ENCODE data around the gene P2RY14.

Gene P2RY14

GRCh38 chr3:151236736-151237135 lies 41.6 kb downstream of the P2RY14 start:
- no peaks in the 10 kb centered on the region for H3K4me1 ChIP-seq (ENCODE audit: control insufficient read depth in 1 of 2, insufficient read depth in 2 of 2, low read length in 2 of 2)
- H3K23ac ChIP-seq (ENCODE audit: low read length), result no peak overlapping the region
- no peak overlapping the region for H3K27ac ChIP-seq (ENCODE audit: low read depth, low read length)
- peaks cover 3 to 5% of the 10 kb centered on the region in 2 experiments for H3K36me3 ChIP-seq (ENCODE audit: control insufficient read depth in 1 of 2, insufficient read depth in 2 of 2, low read length in 2 of 2)
- WGBS (ENCODE audit: extremely low coverage, insufficient coverage, insufficient read length), result no CpG with 5 or more reads among the region's 7 CpGs
- no peak overlapping the region for H3K14ac ChIP-seq (ENCODE audit: low read length)
- H3K4me3 ChIP-seq (ENCODE audit: low read depth, low read length), result no peak overlapping the region
- H3K27me3 ChIP-seq (ENCODE audit: insufficient read depth, low read length), result no peaks in the 10 kb centered on the region
- H4K12ac ChIP-seq (ENCODE audit: low read depth, low read length), result no peak overlapping the region
- H2AFZ ChIP-seq (ENCODE audit: insufficient read depth, low read length, poor library complexity), result no peak overlapping the region
- H3K4me2 ChIP-seq (ENCODE audit: low read length), result no peak overlapping the region
- no peak overlapping the region for H2BK5ac ChIP-seq (ENCODE audit: low read depth, low read length, poor library complexity)
- no peaks in the 10 kb centered on the region for H3K9me3 ChIP-seq (ENCODE audit: insufficient read depth, low read depth, low read length)
- H3K79me2 ChIP-seq (ENCODE audit: control insufficient read depth, insufficient read depth, low read length, poor library complexity), result no peaks in the 10 kb centered on the region
- H4K91ac ChIP-seq (ENCODE audit: low read depth, low read length), result no peak overlapping the region
- no peak overlapping the region for H2BK12ac ChIP-seq (ENCODE audit: low read length)
- no peak overlapping the region for H3K18ac ChIP-seq (ENCODE audit: low read length)
- no peak overlapping the region for H3K4ac ChIP-seq (ENCODE audit: low read depth, low read length)
- H2BK120ac ChIP-seq (ENCODE audit: insufficient read depth, low read length, poor library complexity), result no peak overlapping the region
- H4K8ac ChIP-seq (ENCODE audit: low read depth, low read length), result no peak overlapping the region
- no peak overlapping the region for H2AK5ac ChIP-seq (ENCODE audit: low read length)
- peak in 1 of 2 donors; percentile 28 for DNase-seq
- H3K79me1 ChIP-seq (ENCODE audit: low read length), result no peaks in the 10 kb centered on the region
- no peak overlapping the region for H3K9ac ChIP-seq (ENCODE audit: low read length)

DNA sequence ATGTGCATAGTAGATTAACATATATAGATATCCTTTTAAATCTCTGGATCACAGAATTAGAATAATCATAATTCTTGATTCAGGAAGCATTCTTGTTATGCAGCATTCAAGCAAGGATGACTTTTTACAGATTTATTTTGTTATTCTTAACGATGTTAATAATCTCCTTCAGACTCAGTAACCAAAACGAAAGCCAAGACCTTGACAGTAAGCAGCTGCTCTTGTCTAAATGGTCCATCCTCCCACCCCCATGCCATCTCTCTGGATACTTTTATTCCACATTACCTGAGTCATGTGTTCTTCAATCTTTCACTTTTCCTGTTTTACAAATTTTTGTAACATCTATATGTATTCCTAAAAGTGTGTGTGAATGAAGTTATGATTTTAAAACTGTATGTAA lies 42.0 kb downstream of the P2RY14 start:
- Histone ChIP-seq H2AK5ac (ENCODE audit: low read length) (no peak overlapping the region), H2BK5ac (ENCODE audit: low read depth, low read length, poor library complexity) (no peak overlapping the region), H3K27me3 (ENCODE audit: insufficient read depth, low read length) (no peaks in the 10 kb centered on the region), H3K4me3 (ENCODE audit: low read depth, low read length) (no peak overlapping the region), H2BK120ac (ENCODE audit: insufficient read depth, low read length, poor library complexity) (no peak overlapping the region), H4K91ac (ENCODE audit: low read depth, low read length) (no peak overlapping the region), H3K4ac (ENCODE audit: low read depth, low read length) (no peak overlapping the region), H3K4me1 (ENCODE audit: control insufficient read depth in 1 of 2, insufficient read depth in 2 of 2, low read length in 2 of 2) (no peaks in the 10 kb centered on the region), H3K4me2 (ENCODE audit: low read length) (no peak overlapping the region), H3K79me2 (ENCODE audit: control insufficient read depth, insufficient read depth, low read length, poor library complexity) (no peaks in the 10 kb centered on the region), H3K9ac (ENCODE audit: low read length) (no peak overlapping the region), H2AFZ (ENCODE audit: insufficient read depth, low read length, poor library complexity) (no peak overlapping the region), H3K23ac (ENCODE audit: low read length) (no peak overlapping the region), H4K8ac (ENCODE audit: low read depth, low read length) (no peak overlapping the region), H4K12ac (ENCODE audit: low read depth, low read length) (no peak overlapping the region), H3K18ac (ENCODE audit: low read length) (no peak overlapping the region), H3K9me3 (ENCODE audit: insufficient read depth, low read depth, low read length) (no peaks in the 10 kb centered on the region), H3K79me1 (ENCODE audit: low read length) (no peaks in the 10 kb centered on the region), H3K27ac (ENCODE audit: low read depth, low read length) (no peak overlapping the region), H2BK12ac (ENCODE audit: low read length) (no peak overlapping the region), H3K14ac (ENCODE audit: low read length) (no peak overlapping the region), H3K36me3 (ENCODE audit: control insufficient read depth in 1 of 2, insufficient read depth in 2 of 2, low read length in 2 of 2) (peaks cover 3 to 5% of the 10 kb centered on the region in 2 experiments)
- no peak for DNase-seq
- WGBS (ENCODE audit: extremely low coverage, insufficient coverage, insufficient read length), result no CpG with 5 or more reads among the region's 2 CpGs

DNA sequence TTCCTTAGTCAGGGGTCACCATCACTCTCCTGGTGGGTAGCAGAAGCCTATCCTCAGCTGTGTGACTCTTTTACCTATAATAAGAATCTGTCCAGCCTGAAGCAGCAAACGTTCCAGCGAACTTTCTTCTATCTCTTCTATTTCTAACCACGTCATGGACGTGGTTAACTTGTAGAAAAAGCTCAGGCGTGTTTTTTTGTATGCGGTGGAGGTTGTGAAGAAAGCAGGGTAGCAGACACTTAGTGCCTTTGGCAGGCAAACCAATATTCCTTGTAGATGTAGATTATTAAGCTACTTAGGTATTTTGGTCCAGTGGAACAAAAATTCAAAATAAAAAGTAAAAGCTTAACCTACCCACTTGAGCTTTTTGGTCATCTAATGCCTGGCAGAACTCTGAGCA lies 43.5 kb downstream of the P2RY14 start:
- no peak overlapping the region for H4K91ac ChIP-seq (ENCODE audit: low read depth, low read length)
- H3K9me3 ChIP-seq (ENCODE audit: insufficient read depth, low read depth, low read length), result no peaks in the 10 kb centered on the region
- no peak overlapping the region for H2AFZ ChIP-seq (ENCODE audit: insufficient read depth, low read length, poor library complexity)
- peaks cover 3 to 8% of the 10 kb centered on the region in 2 experiments for H3K36me3 ChIP-seq (ENCODE audit: control insufficient read depth in 1 of 2, insufficient read depth in 2 of 2, low read length in 2 of 2)
- H3K27ac ChIP-seq (ENCODE audit: low read depth, low read length), result no peak overlapping the region
- H3K18ac ChIP-seq (ENCODE audit: low read length), result no peak overlapping the region
- H3K23ac ChIP-seq (ENCODE audit: low read length), result no peak overlapping the region
- no peak overlapping the region for H3K4me3 ChIP-seq (ENCODE audit: low read depth, low read length)
- H3K27me3 ChIP-seq (ENCODE audit: insufficient read depth, low read length), result no peaks in the 10 kb centered on the region
- no peak overlapping the region for H3K4me2 ChIP-seq (ENCODE audit: low read length)
- no peak overlapping the region for H3K4ac ChIP-seq (ENCODE audit: low read depth, low read length)
- no peak overlapping the region for H2BK120ac ChIP-seq (ENCODE audit: insufficient read depth, low read length, poor library complexity)
- no peak overlapping the region for H2AK5ac ChIP-seq (ENCODE audit: low read length)
- no peak overlapping the region for H3K9ac ChIP-seq (ENCODE audit: low read length)
- no peak overlapping the region for H4K8ac ChIP-seq (ENCODE audit: low read depth, low read length)
- no peak overlapping the region for H2BK12ac ChIP-seq (ENCODE audit: low read length)
- no CpG with 5 or more reads among the region's 6 CpGs for WGBS (ENCODE audit: extremely low coverage, insufficient coverage, insufficient read length)
- H2BK5ac ChIP-seq (ENCODE audit: low read depth, low read length, poor library complexity), result no peak overlapping the region
- no peak for DNase-seq
- no peaks in the 10 kb centered on the region for H3K79me1 ChIP-seq (ENCODE audit: low read length)
- no peaks in the 10 kb centered on the region for H3K79me2 ChIP-seq (ENCODE audit: control insufficient read depth, insufficient read depth, low read length, poor library complexity)
- no peaks in the 10 kb centered on the region for H3K4me1 ChIP-seq (ENCODE audit: control insufficient read depth in 1 of 2, insufficient read depth in 2 of 2, low read length in 2 of 2)
- H4K12ac ChIP-seq (ENCODE audit: low read depth, low read length), result no peak overlapping the region
- H3K14ac ChIP-seq (ENCODE audit: low read length), result no peak overlapping the region

DNA sequence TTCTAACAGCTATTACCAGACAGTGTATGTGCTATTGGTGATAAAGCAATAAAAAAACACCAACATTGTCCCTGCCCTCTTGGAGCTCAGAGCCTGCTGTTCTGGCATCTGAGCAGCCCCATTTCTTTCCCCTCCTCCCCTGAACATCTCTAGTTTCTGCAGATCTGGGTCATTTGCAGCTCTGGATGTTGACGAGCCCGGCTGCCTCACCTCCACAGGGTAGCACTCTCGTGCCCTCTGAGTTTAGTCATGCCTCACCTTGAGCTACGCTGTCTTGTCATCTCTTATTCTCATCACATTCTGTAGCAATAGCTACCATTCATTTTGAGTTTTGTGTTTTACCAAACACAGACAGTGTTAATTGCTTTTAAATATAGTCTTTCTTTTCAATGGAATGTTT lies 45.4 kb downstream of the P2RY14 start:
- H2AK5ac ChIP-seq (ENCODE audit: low read length), result no peak overlapping the region
- no peak for DNase-seq
- H2BK5ac ChIP-seq (ENCODE audit: low read depth, low read length, poor library complexity), result no peak overlapping the region
- no peak overlapping the region for H3K23ac ChIP-seq (ENCODE audit: low read length)
- peak overlapping the region; percentile 33 for H2BK120ac ChIP-seq (ENCODE audit: insufficient read depth, low read length, poor library complexity)
- H4K8ac ChIP-seq (ENCODE audit: low read depth, low read length), result no peak overlapping the region
- no peaks in the 10 kb centered on the region for H3K9me3 ChIP-seq (ENCODE audit: insufficient read depth, low read depth, low read length)
- H2AFZ ChIP-seq (ENCODE audit: insufficient read depth, low read length, poor library complexity), result no peak overlapping the region
- H3K9ac ChIP-seq (ENCODE audit: low read length), result no peak overlapping the region
- H3K4me2 ChIP-seq (ENCODE audit: low read length), result no peak overlapping the region
- H3K14ac ChIP-seq (ENCODE audit: low read length), result no peak overlapping the region
- H3K36me3 ChIP-seq (ENCODE audit: control insufficient read depth in 1 of 2, insufficient read depth in 2 of 2, low read length in 2 of 2), result peaks cover 3 to 6% of the 10 kb centered on the region in 2 experiments
- peak overlapping the region; percentile 71 for H3K18ac ChIP-seq (ENCODE audit: low read length)
- WGBS (ENCODE audit: extremely low coverage, insufficient coverage, insufficient read length), result no CpG with 5 or more reads among the region's 4 CpGs
- H3K4me1 ChIP-seq (ENCODE audit: control insufficient read depth in 1 of 2, insufficient read depth in 2 of 2, low read length in 2 of 2), result peaks cover 3 to 7% of the 10 kb centered on the region in 2 experiments
- H3K79me2 ChIP-seq (ENCODE audit: control insufficient read depth, insufficient read depth, low read length, poor library complexity), result no peaks in the 10 kb centered on the region
- no peak overlapping the region for H4K12ac ChIP-seq (ENCODE audit: low read depth, low read length)
- no peak overlapping the region for H4K91ac ChIP-seq (ENCODE audit: low read depth, low read length)
- no peak overlapping the region for H3K27ac ChIP-seq (ENCODE audit: low read depth, low read length)
- no peak overlapping the region for H3K4me3 ChIP-seq (ENCODE audit: low read depth, low read length)
- H3K79me1 ChIP-seq (ENCODE audit: low read length), result no peaks in the 10 kb centered on the region
- H3K27me3 ChIP-seq (ENCODE audit: insufficient read depth, low read length), result no peaks in the 10 kb centered on the region
- H3K4ac ChIP-seq (ENCODE audit: low read depth, low read length), result peak overlapping the region; percentile 62
- no peak overlapping the region for H2BK12ac ChIP-seq (ENCODE audit: low read length)
